ENCODE results near the gene ADAMTS6. TPM values are rescaled to one million over a fixed set of nuclear protein-coding genes. Genes with fewer than 3 reads are reported as not detected.

Gene ADAMTS6
- total and polyA plus RNA-seq, 2 of the 13 experiments (the other 11 are each of a cell fraction or from before 2014, with no cell fraction given) = 3.1 to 8.2 TPM

GRCh38 chr5:65133477-65134110 lies 348.1 kb downstream of the ADAMTS6 start:
- WGBS (ENCODE audit: low lambda C conversion rate) = 0% methylated on average over 2 of the region's 2 CpGs
- no peak for DNase-seq (ENCODE audit: low spot score)
- ATAC-seq = no peak
- Histone ChIP-seq H3K27ac (ENCODE audit: extremely low read length, insufficient read depth, low read length) (no peak overlapping the region), H3K27me3 (ENCODE audit: control insufficient read depth in 1 of 2, insufficient read depth in 2 of 2, low read length in 2 of 2) (peaks cover 0 to 3% of the 10 kb centered on the region in 2 experiments; a peak in 1 of 5 replicates), H3K79me2 (ENCODE audit: insufficient read depth, low read length) (no peaks in the 10 kb centered on the region), H3K4me3 (replicated peaks in 1 of 3; ENCODE audit: insufficient read depth in 1 of 3, low read depth in 2 of 3, low read length in 3 of 3) (no peak overlapping the region), H3K9me3 (ENCODE audit: low read length) (no peaks in the 10 kb centered on the region), H3K36me3 (replicated peaks in 1 of 2; ENCODE audit: control insufficient read depth in 1 of 2, insufficient read depth in 2 of 2, low read length in 2 of 2) (no peaks in the 10 kb centered on the region), H3K9ac (ENCODE audit: insufficient read depth, low read depth, low read length) (no peak overlapping the region), H4K20me1 (ENCODE audit: insufficient read depth, low read length) (no peaks in the 10 kb centered on the region), H2AFZ (ENCODE audit: low read length) (no peak overlapping the region), H3K4me1 (ENCODE audit: insufficient read depth, low read length) (no peaks in the 10 kb centered on the region), H3K4me2 (ENCODE audit: low read depth, low read length) (no peak overlapping the region)
- no peak for TF ChIP-seq SMAD1 (CRISPR knock-in tag; IDR thresholded peaks at IDR 0.05; ENCODE audit: borderline replicate concordance, low read depth)
- TF ChIP-seq ZNF616 (CRISPR knock-in tag; IDR thresholded peaks at IDR 0.05; ENCODE audit: low read depth) = no peak
- TF ChIP-seq HMGA1 (CRISPR knock-in tag; conservative IDR thresholded peaks at IDR 0.05) = no peak
- no peak for TF ChIP-seq SYNCRIP (IDR thresholded peaks at IDR 0.05; ENCODE audit: insufficient read depth, low read depth, low read length)
- TF ChIP-seq RXRB (CRISPR knock-in tag; IDR thresholded peaks at IDR 0.05; ENCODE audit: borderline replicate concordance) = no peak
- TF ChIP-seq ZNF276 (CRISPR knock-in tag; IDR thresholded peaks at IDR 0.05; ENCODE audit: low read depth) = no peak
- TF ChIP-seq EHMT2 (IDR thresholded peaks at IDR 0.05; ENCODE audit: borderline replicate concordance, low read depth, low read length) = no peak
- TF ChIP-seq ZNF431 (CRISPR knock-in tag; IDR thresholded peaks at IDR 0.05; ENCODE audit: borderline replicate concordance, low read depth) = no peak
- no peak for TF ChIP-seq ADNP (CRISPR knock-in tag; IDR thresholded peaks at IDR 0.05)
- no peak for TF ChIP-seq RBM22 (optimal IDR thresholded peaks at IDR 0.05; ENCODE audit: low read length)
- no peak for TF ChIP-seq ZKSCAN1 (IDR thresholded peaks at IDR 0.05; ENCODE audit: low read length)
- TF ChIP-seq GABPA (IDR thresholded peaks at IDR 0.05; ENCODE audit: low read depth, low read length) = no peak
- TF ChIP-seq GABPA (CRISPR knock-in tag; IDR thresholded peaks at IDR 0.05; ENCODE audit: low read depth) = no peak
- no peak for TF ChIP-seq SKI (IDR thresholded peaks at IDR 0.05; ENCODE audit: partially characterized antibody)
- no peak for TF ChIP-seq BCL6 (CRISPR knock-in tag; IDR thresholded peaks at IDR 0.05)
- no peak for TF ChIP-seq GTF3A (CRISPR knock-in tag; conservative IDR thresholded peaks at IDR 0.05)
- no peak for TF ChIP-seq GZF1 (CRISPR knock-in tag; IDR thresholded peaks at IDR 0.05)
- TF ChIP-seq ZBTB33 (CRISPR knock-in tag; IDR thresholded peaks at IDR 0.05) = no peak
- intact Hi-C loops (cut with micrococcal nuclease; ENCODE audit: unreplicated experiment) = no loop called here
- in situ Hi-C loops (cut with HindIII; ENCODE audit: extremely low pct_ligation_motif_present, low pct_unique_long_range_greater_than_20kb) = no loop called here
- FAIRE-seq = no peak
- ChIA-PET CTCF (ENCODE audit: low intra/inter-chr PET ratio, low total read pairs) (no interaction called here), POLR2A (no interaction called here)
- BruUV-seq (replicated peaks) = no TSS peak
